ENCODE measurements around the gene CD33.

- TF ChIP-seq REST (IDR thresholded peaks at IDR 0.05; ENCODE audit: insufficient replicate concordance, low read depth) = no peak
- TF ChIP-seq CTCF (IDR thresholded peaks at IDR 0.05; ENCODE audit: insufficient read depth, low read length) = no peak
- TF ChIP-seq POLR2AphosphoS5 (IDR thresholded peaks at IDR 0.05; ENCODE audit: low read depth) = no peak
- TF ChIP-seq SPI1 (IDR thresholded peaks at IDR 0.05; ENCODE audit: borderline replicate concordance, low read depth) = no peak
Observed at GRCh38 chr19:51194527-51195315, 30.2 kb upstream of the CD33 start.

All from HL-60 (cell line).